Endometrial microvascular endothelial cells (primary cell): ENCODE measurements around the gene CDON. TPM values are rescaled to one million over a fixed set of nuclear protein-coding genes. Genes with fewer than 3 reads are reported as not detected.
"Not testable (repeated sequence)": the region's sequence is repeated elsewhere in the genome, so short reads cannot be mapped to it uniquely, and the experiment has no call there.

Experiments
- in situ Hi-C: cut with HindIII; loops from 2 replicates; pipeline ENCODE4 v1.10.0; 2017; ENCODE audit warnings: low sequenced_read_pairs, low pct_unique_long_range_greater_than_20kb; ENCODE audit errors: inconsistent ontology term
- total RNA-seq: library from RNA; depleted of rRNA; stranded (reverse); fragments of >200 nt; gene quantifications from one replicate; pipeline ENCODE4 v1.2.3, GENCODE V29; 2015; ENCODE audit errors: inconsistent ontology term

CDON gene
- total RNA-seq, 1 donor from 2014 or later = 4.3 TPM

DNA sequence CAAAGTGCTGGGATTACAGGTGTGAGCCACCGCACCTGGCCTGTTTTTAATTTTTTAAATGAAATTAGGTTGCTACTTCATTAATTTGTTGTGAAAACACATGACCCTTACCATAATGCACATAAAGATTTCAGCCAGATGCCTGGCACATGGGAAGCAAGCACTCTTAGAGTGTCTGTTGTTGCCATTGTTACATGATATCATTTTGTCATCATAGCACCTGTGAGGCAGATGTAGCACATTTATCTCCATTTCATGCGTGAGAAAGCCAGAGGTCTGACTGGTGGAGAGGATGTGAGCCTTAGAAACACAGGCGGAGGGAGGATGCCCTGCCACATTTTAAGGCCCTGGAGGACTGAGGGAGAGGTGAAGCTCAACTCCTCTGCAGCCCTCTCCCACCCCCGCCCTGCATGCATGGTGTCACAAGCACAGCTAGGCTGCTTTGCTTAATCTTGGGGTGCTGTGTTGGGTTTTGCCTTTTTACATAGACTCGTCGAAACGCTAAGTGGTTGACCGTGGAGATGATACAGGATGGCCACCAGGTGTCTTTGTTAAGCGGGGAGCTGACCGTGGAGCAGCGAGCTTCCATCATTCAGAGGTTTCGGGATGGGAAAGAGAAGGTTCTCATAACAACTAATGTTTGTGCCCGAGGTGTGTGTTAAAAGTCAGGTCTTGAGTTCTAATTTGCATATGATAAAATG, 144.4 kb downstream of the CDON start:
- in situ Hi-C loops = no loop called here

DNA sequence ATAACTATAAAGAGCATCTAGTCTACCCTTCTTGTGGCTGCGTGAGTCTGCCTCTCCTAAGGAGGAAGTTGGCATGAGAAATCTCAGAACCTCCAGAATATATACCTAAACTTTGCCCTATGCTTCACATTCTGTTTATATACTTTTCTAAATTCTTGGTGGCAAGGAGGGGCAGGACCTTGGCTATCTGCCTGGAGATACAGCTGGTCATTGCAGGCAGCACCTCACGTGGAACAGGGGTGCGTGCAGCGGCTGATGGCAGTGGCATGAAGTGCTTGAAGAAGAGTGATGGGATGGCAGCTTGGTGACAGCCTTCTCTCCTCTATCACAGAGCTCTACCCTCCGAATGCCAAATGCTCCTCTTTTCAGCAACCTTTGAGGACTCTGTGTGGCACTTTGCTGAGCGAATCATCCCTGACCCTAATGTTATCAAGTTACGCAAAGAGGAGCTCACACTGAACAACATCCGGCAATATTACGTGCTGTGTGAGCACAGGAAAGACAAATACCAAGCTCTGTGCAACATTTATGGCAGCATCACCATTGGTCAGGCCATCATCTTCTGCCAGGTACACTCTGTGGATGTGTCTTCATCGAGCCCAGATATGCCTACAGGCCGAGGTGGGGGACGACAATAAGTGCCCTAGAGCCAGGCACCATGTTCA, 145.9 kb downstream of the CDON start:
- in situ Hi-C loops = no loop called here

- in situ Hi-C loops = not testable (repeated sequence)
Measured at GRCh38 chr11:125914601-125915000, 148.1 kb downstream of the CDON start.

GRCh38 chr11:125910226-125910849, 152.3 kb downstream of the CDON start:
- in situ Hi-C loops = no loop called here

Other genes with a start within 250 kb of the CDON start
- not detected for gene PATE4, start 229.6 kb downstream of the CDON start, total RNA-seq
- 12.4 TPM for gene HYLS1, start 175.2 kb downstream of the CDON start, total RNA-seq
- 10.1 TPM for gene PUS3, start 159.7 kb downstream of the CDON start, total RNA-seq
- not detected for gene DDX25, start 158.4 kb downstream of the CDON start, total RNA-seq
- gene VSIG10L2, start 116.8 kb downstream of the CDON start, total RNA-seq = not detected
- gene RPUSD4, start 148.8 kb upstream of the CDON start, total RNA-seq = 22.3 TPM
- 33.2 TPM for gene FAM118B, start 148.9 kb upstream of the CDON start, total RNA-seq
- gene SRPRA, start 206.0 kb upstream of the CDON start, total RNA-seq = 126 TPM
- gene FOXRED1, start 206.3 kb upstream of the CDON start, total RNA-seq = 21.6 TPM
- 11.4 TPM for gene TIRAP, start 220.2 kb upstream of the CDON start, total RNA-seq
- gene DCPS, start 241.2 kb upstream of the CDON start, total RNA-seq = 29.1 TPM